Activated T-helper 1 cell treated with anti-CD3 and anti-CD28 coated beads, Interleukin-12 subunit alpha, Interleukin-12 subunit beta, Interleukin-2, Interleukin-4 antibody, amounts not matched to agents 30 ng/mL and 10 ng/mL and 1 ng/mL, durations not matched to agents 14 hours and 24 hours and 36 hours (primary cell): ENCODE data around the gene HK1. TPM values are rescaled to one million over a fixed set of nuclear protein-coding genes. Genes with fewer than 3 reads are reported as not detected.

Experiments
- DNase-seq: peaks from one replicate; pipeline ENCODE4 v3.0.0; 2021; ENCODE audit warnings: low spot score
- H3K27ac Mint-ChIP-seq: one replicate; pipeline ENCODE4 v1.8.0; 2021; ENCODE audit warnings: mild to moderate bottlenecking, mixed read lengths
- H3K27me3 Mint-ChIP-seq: one replicate; pipeline ENCODE4 v1.8.0; 2022; ENCODE audit warnings: mild to moderate bottlenecking, moderate library complexity, mixed read lengths; ENCODE audit not compliant: insufficient read depth
- H3K36me3 Mint-ChIP-seq: one replicate; pipeline ENCODE4 v1.8.0; 2021; ENCODE audit warnings: low read depth, mixed read lengths
- H3K4me1 Mint-ChIP-seq: one replicate; pipeline ENCODE4 v1.8.0; 2021; ENCODE audit warnings: low read depth, mixed read lengths
- H3K4me3 Mint-ChIP-seq: one replicate; pipeline ENCODE4 v1.8.0; 2021; ENCODE audit warnings: mild to moderate bottlenecking, moderate library complexity, mixed read lengths
- H3K9me3 Mint-ChIP-seq: one replicate; pipeline ENCODE4 v1.8.0; 2021; ENCODE audit warnings: mixed read lengths
- intact Hi-C: fragments of 100-400 bp; cut with micrococcal nuclease; formaldehyde crosslinking; loops from one replicate; pipeline ENCODE4 v1.15.1; 2024
- total RNA-seq: library from RNA; stranded (reverse); gene quantifications from 2 replicates; pipeline ENCODE4 v1.2.3, GENCODE V29; 2022

HK1 gene
- total RNA-seq, 1 donor from 2014 or later, result 161 TPM

DNA sequence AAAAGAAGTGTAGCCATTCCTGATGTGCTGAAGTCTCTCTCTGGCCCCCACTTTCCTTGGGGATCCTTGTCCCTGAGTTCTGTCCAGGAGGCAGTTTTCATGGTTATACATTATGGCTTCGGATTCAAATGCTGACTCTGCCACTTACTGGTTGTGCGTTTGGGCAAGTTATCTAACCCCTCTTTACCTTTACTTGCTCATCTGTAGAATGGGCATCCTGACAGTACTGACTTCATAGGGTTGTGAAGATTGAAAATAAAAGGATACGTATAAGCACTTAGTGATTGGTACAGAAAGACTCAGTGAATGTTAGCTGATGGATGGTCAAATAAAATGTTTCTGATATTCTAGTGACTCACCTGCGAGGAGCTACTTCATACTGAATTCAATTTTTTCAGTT, 73.3 kb downstream of the HK1 start:
- H3K4me3 Mint-ChIP-seq, result no peak overlapping the region
- peaks cover 51% of the 10 kb centered on the region for H3K4me1 Mint-ChIP-seq
- intact Hi-C loops, result no loop called here
- no peak for DNase-seq
- H3K36me3 Mint-ChIP-seq, result peaks cover 45% of the 10 kb centered on the region
- H3K9me3 Mint-ChIP-seq, result no peaks in the 10 kb centered on the region
- H3K27me3 Mint-ChIP-seq, result no peaks in the 10 kb centered on the region
- H3K27ac Mint-ChIP-seq, result no peak overlapping the region

DNA sequence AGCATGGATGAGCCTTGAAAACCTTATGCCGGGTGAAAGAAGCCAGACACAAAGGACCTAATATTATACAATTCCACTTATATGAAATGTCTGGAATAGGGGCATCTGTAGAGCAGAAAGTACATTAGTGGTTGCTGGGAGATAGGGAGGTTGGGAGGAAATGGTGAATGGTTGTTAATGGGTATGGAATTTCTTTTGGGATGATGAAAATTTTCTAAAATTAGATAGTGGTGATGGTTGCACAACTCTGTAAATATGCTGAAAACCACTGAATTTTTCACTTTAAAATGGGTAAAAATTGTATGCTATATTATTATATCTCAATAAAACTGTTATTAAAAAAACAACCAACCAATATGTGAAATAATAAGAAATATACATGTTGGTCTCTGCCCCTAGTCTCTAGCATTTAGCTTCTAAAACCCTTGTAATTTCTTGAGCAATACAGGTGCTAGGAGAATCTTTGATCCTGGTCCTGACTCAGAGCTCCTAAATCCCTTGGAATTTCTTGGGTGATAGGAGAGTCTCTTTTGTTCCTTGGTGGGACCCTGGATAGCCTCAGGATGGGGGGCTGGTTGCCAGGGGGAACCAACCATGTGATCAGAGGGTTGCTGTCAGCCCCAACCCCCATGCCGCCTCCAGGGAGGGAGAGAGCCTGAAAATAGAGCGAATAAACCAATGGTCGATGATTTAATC, 74.4 kb downstream of the HK1 start:
- intact Hi-C loops, result no loop called here
- Mint-ChIP-seq H3K27ac (no peak overlapping the region), H3K36me3 (peaks cover 38% of the 10 kb centered on the region), H3K9me3 (no peaks in the 10 kb centered on the region), H3K4me3 (no peak overlapping the region), H3K27me3 (no peaks in the 10 kb centered on the region), H3K4me1 (peaks cover 44% of the 10 kb centered on the region)
- no peak for DNase-seq

DNA sequence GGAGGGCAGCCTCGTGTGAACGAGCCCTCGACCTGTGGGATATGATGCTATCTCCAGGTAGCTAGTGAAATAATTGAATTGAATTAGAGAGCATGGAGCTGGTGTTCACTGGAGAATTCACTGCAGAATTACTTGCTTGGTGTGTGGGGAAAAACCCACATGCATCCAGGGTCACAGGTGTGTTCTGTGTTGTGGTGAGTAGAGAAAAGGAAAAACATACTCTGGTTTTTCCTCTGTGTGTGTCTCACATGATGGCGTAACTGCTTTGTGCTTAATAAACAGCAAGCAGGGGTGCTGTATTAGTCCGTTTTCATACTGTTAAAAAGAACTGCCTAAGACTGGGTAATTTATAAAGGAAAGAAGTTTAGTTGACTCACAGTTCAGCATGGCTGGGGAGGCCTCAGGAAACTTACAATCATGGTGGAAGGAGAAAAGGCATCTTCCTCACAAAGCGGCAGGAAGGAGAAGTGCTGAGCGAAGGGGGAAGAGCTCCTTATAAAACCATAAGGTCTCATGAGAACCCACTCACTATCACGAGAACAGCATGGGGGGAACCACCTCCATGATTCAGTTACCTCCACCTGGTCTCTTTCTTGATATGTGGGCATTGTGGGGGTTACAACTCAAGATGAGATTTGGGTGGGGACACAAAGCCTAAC, 75.8 kb downstream of the HK1 start:
- Mint-ChIP-seq H3K36me3 (peaks cover 32% of the 10 kb centered on the region), H3K4me1 (peaks cover 42% of the 10 kb centered on the region), H3K27ac (peak overlapping the region; percentile 8), H3K4me3 (no peak overlapping the region), H3K9me3 (no peaks in the 10 kb centered on the region), H3K27me3 (no peaks in the 10 kb centered on the region)
- intact Hi-C loops, result no loop called here
- DNase-seq, result no peak

DNA sequence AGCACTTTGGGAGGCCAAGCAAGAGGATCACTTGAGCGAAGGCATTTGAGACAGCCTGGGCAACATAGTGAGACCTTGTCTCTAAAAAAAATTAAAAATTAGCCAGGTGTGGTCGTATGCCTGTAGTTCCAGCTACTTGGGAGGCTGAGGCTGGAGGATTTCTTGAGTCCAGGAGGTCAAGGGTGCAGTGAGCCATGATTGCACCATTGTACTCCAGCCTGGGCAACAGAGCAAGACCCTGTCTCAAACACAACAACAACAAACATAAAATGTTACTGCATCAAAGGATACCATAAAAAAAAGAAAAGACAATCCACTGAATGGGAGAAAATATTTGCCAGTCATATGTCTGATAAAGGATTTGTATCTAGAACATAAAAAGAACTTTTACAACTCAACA, 77.9 kb downstream of the HK1 start:
- no peak overlapping the region for H3K4me3 Mint-ChIP-seq
- H3K27me3 Mint-ChIP-seq, result no peaks in the 10 kb centered on the region
- intact Hi-C loops, result no loop called here
- no peaks in the 10 kb centered on the region for H3K9me3 Mint-ChIP-seq
- H3K36me3 Mint-ChIP-seq, result peaks cover 24% of the 10 kb centered on the region
- H3K27ac Mint-ChIP-seq, result no peak overlapping the region
- DNase-seq, result no peak
- peaks cover 48% of the 10 kb centered on the region for H3K4me1 Mint-ChIP-seq

DNA sequence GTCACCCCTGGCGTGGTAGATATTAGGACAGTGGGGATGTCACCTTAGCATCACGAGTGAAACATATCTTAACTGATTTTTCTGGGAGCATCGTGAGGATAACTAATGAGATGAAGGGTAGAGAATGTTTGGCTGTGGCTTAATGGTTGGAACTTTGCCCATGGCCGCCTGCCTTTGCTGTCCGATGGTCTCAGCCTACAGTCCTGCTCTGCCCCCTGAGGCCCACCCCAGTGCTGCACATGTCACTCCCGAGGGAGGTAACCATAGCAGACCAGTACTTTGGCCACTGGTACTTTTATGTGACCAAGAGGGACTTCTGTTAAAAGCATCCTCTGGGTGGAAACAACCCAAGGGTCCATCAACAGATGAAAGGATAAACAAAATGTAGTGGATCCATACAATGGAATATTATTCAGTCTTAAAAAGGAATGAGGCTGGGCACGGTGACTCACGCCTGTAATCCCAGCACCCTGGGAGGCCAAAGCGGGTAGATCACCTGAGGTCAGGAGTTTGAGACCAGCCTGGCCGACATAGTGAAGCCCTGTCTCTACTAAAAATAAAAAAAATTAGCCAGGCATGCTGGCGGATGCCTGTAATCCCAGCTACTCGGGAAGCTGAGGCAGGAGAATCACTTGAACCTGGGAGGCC, 80.0 kb downstream of the HK1 start:
- intact Hi-C loops, result no loop called here
- peaks cover 57% of the 10 kb centered on the region for H3K4me1 Mint-ChIP-seq
- DNase-seq, result no peak
- H3K9me3 Mint-ChIP-seq, result no peaks in the 10 kb centered on the region
- H3K36me3 Mint-ChIP-seq, result peaks cover 24% of the 10 kb centered on the region
- H3K4me3 Mint-ChIP-seq, result no peak overlapping the region
- no peak overlapping the region for H3K27ac Mint-ChIP-seq
- H3K27me3 Mint-ChIP-seq, result no peaks in the 10 kb centered on the region

DNA sequence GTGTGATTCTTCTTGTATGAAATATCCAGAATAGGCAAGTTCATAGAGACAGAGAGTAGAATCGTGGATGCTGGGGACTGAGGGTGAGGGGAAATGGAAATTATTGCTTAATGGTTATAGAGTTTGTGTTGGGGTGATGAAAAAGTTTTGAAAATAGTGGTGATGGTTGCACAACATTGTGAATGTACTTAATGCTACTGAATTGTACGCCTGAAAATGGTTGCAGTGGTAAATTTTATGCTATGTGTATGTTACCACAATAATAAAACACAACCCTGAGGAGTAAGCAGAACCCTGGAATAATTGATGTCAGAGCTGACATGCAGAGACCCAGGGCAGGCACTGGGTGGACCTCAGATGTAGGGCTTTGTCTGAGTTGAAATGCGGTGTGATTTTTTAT, 80.9 kb downstream of the HK1 start:
- Mint-ChIP-seq H3K27me3 (no peaks in the 10 kb centered on the region), H3K36me3 (peaks cover 22% of the 10 kb centered on the region), H3K4me3 (peak overlapping the region; percentile 0), H3K4me1 (peaks cover 55% of the 10 kb centered on the region), H3K9me3 (no peaks in the 10 kb centered on the region), H3K27ac (peak overlapping the region; percentile 35)
- DNase-seq, result no peak
- intact Hi-C loops, result no loop called here

DNA sequence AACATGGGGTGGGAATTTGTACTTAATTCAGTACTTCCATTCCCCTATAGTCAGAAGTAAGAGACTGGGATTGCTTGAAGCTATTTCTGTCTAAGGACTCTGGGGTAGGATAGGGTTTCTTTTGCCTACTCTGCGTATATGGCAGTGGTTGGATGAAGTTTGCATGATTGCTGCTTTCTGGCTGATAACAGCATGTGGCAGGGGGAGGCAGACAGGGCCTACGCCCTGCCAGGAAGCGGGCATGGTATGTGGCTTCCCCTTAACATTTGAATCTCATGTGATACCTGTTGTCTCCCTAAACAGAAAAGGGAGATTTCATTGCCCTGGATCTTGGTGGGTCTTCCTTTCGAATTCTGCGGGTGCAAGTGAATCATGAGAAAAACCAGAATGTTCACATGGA, 81.3 kb downstream of the HK1 start:
- peak overlapping the region; percentile 35 for H3K27ac Mint-ChIP-seq
- peaks cover 57% of the 10 kb centered on the region for H3K4me1 Mint-ChIP-seq
- peak; percentile 11 for DNase-seq
- intact Hi-C loops, result no loop called here
- H3K9me3 Mint-ChIP-seq, result no peaks in the 10 kb centered on the region
- H3K27me3 Mint-ChIP-seq, result no peaks in the 10 kb centered on the region
- peak overlapping the region; percentile 34 for H3K4me3 Mint-ChIP-seq
- H3K36me3 Mint-ChIP-seq, result peaks cover 22% of the 10 kb centered on the region

DNA sequence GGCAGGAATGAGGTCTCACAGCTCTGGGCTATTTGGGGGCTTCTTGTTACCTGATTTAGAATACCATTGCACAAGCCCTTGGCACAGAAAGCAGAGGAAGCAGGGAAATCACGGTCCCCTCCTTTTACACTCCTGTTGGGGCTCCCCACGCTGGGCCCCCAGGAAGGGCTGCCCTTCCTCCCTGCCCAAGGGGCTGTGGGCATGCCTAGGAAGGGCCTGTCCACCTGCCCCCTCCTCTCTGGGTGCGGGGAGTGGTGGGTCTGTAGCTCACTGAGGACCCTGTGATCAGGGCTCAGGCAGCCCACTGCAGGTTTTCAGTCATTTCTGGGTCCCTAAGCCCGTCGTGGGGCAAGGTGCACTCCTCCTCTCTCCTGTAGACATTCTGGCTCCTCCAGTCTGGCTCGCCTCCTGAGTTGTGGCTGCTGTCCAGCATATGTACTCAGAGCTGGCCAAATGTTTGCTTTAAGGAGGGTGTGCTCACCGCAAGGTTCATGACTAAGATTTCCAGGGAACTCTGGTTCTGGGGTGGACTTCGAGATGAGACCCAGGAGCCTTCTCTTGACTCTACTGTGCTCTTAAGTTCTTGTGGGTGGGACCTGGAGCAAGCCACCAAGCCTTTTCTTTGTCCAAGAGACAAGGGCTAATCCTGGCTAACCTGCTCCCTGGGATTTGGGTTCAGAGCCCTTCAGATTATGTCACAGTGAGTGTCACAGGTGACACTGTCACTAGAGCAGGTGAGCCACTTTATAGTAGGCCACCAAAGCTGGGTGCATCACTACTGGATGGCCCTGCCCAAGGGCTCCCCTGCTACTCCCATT, 82.4 kb downstream of the HK1 start:
- H3K36me3 Mint-ChIP-seq, result peaks cover 25% of the 10 kb centered on the region
- H3K4me1 Mint-ChIP-seq, result peaks cover 64% of the 10 kb centered on the region
- no peaks in the 10 kb centered on the region for H3K27me3 Mint-ChIP-seq
- no peak overlapping the region for H3K4me3 Mint-ChIP-seq
- H3K27ac Mint-ChIP-seq, result no peak overlapping the region
- intact Hi-C loops, result no loop called here
- no peak for DNase-seq
- H3K9me3 Mint-ChIP-seq, result no peaks in the 10 kb centered on the region

DNA sequence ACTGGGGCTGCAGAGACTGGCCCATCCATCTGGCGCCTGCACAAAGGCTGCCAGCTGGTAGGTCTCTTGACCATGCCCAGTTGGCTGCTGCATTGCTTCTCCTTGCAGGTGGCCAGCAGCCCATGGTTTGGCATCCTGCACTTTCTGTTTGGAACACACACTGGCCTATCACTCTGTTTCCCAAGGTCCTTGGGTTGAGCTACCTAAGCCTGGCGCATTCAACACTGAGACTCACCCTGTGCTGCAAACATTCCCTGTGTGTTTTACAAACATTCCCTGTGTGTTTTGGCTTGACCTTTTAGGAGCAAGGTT, 83.0 kb downstream of the HK1 start:
- H3K4me3 Mint-ChIP-seq, result no peak overlapping the region
- H3K36me3 Mint-ChIP-seq, result peaks cover 25% of the 10 kb centered on the region
- intact Hi-C loops, result no loop called here
- DNase-seq, result no peak
- H3K27ac Mint-ChIP-seq, result no peak overlapping the region
- H3K9me3 Mint-ChIP-seq, result no peaks in the 10 kb centered on the region
- no peaks in the 10 kb centered on the region for H3K27me3 Mint-ChIP-seq
- peaks cover 64% of the 10 kb centered on the region for H3K4me1 Mint-ChIP-seq

DNA sequence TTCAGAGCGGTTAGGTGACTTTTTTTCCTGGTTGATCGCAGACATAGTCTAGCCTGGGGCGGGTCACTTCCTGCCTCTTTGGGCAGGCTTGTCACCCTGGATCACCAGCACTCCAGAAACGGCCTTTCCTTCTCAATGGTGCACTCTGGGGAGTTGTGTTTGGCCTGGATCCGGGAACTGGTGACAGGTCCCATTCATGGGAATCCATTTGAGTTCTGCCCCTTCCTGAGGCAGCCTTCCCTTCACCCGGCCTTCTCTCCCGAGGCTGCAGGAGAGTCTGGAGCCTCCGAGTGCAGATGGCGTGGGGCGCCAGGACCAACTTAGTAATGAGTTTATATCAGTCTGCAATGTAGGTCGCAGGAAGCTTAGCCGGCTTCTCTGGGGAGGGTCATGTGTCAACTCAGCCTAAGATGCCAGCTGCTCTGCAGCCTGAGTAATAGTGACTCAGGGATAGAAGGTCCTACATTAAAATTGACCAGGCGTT, 84.2 kb downstream of the HK1 start:
- Mint-ChIP-seq H3K4me1 (peaks cover 64% of the 10 kb centered on the region), H3K27ac (peak overlapping the region; percentile 40), H3K27me3 (no peaks in the 10 kb centered on the region), H3K4me3 (no peak overlapping the region), H3K36me3 (peaks cover 29% of the 10 kb centered on the region), H3K9me3 (no peaks in the 10 kb centered on the region)
- intact Hi-C loops, result loop anchor here (2.0 kb wide), 1 partner anchor 44 kb away; no protein-coding TSS in a partner anchor
- no peak for DNase-seq

DNA sequence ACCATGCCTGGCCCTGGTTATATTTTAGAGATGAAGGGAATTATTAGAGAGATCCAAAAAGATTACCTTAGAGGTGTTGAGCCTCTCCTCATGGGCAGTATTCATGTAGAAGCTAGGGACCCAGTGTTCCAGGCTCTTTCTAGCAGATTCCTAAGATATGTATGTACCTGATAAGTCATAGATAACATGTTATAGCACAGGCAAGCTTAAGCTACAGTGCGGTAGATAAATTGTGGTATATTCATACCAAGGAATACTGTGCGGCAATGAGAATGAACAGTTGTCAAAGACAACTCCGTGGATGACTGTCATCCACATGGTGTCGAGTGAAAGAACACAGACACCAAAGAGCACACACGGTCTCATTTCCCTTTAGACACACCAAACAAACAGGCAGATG, 85.4 kb downstream of the HK1 start:
- DNase-seq, result no peak
- H3K36me3 Mint-ChIP-seq, result peaks cover 32% of the 10 kb centered on the region
- H3K4me3 Mint-ChIP-seq, result no peak overlapping the region
- H3K9me3 Mint-ChIP-seq, result no peaks in the 10 kb centered on the region
- H3K27ac Mint-ChIP-seq, result no peak overlapping the region
- no peaks in the 10 kb centered on the region for H3K27me3 Mint-ChIP-seq
- peaks cover 57% of the 10 kb centered on the region for H3K4me1 Mint-ChIP-seq
- intact Hi-C loops, result loop anchor here (2.0 kb wide), 1 partner anchor 45 kb away; no protein-coding TSS in a partner anchor

DNA sequence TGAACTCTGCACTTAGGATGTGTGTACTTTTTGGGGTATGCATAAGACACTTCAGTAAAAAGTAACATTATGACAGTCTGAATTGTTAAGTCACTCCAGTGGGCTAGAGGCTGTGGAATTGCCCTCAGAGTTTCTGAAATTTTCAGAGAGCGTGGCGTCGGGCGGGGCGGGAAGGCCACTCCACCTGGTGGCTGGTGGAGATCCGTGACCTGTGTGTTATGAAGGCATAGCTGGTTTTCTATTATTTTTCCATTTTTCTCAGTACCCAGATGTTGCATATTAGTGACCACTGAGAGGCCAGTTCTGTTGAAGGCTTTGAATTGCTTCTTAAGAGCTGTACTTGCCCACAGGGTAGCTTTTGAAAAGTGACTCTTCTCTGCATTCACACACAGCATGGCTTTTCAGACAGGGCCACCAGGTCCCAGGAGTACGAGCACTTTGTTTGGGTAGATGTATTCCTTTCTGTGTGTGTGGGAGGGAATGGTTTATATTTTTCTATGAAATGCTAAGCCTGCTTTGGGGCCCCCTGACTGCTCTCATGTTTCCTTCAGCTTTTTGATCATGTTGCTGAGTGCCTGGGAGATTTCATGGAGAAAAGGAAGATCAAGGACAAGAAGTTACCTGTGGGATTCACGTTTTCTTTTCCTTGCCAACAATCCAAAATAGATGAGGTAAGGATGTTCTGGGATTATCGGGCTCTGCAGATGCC, 86.1 kb downstream of the HK1 start:
- Mint-ChIP-seq H3K4me3 (no peak overlapping the region), H3K27me3 (no peaks in the 10 kb centered on the region), H3K4me1 (peaks cover 50% of the 10 kb centered on the region), H3K36me3 (peaks cover 37% of the 10 kb centered on the region), H3K27ac (no peak overlapping the region), H3K9me3 (no peaks in the 10 kb centered on the region)
- intact Hi-C loops, result no loop called here
- DNase-seq, result no peak
